SK-N-SH (cell line): ENCODE data around the gene ARL5C.

ENCODE experiments used
- CTCF ChIP-seq: fragments of 200-600 bp; sonication (generic); IDR thresholded peaks from 2 replicates; pipeline ENCODE4 v1.6.1; 2017; ENCODE audit warnings: antibody characterized with exemption, mild to moderate bottlenecking, moderate library complexity
- JUND ChIP-seq: IDR thresholded peaks from 2 replicates; pipeline ENCODE4 v1.4.0; 2012
- PBX3 ChIP-seq: IDR thresholded peaks from 2 replicates; pipeline ENCODE4; 2012
- RFX5 ChIP-seq: IDR thresholded peaks from 2 replicates; pipeline ENCODE4 v1.6.1; 2012; ENCODE audit warnings: mild to moderate bottlenecking, improper control_type of control experiment, low read length
- USF2 ChIP-seq: fragments of 150-350 bp; IDR thresholded peaks from 2 replicates; pipeline ENCODE4 v1.6.1; 2017; ENCODE audit warnings: antibody characterized with exemption, low read length, low read depth, borderline replicate concordance
- YY1 ChIP-seq: IDR thresholded peaks from 2 replicates; pipeline ENCODE4 v1.4.0; 2012; ENCODE audit warnings: low read depth, mild to moderate bottlenecking

- no peak for TF ChIP-seq YY1
- no peak for TF ChIP-seq CTCF
- no peak for TF ChIP-seq JUND
- TF ChIP-seq PBX3: no peak
- TF ChIP-seq USF2: no peak
- no peak for TF ChIP-seq RFX5
Observed at GRCh38 chr17:39138431-39139160, 27.4 kb downstream of the ARL5C start.
